ENCODE data around the gene WBP2NL. TPM values are rescaled to one million over a fixed set of nuclear protein-coding genes. Genes with fewer than 3 reads are reported as not detected.

Gene WBP2NL
- total RNA-seq, 1 experiment from 2014 or later = 0.22 TPM

GRCh38 chr22:41996826-41997225 lies 1.8 kb upstream of the WBP2NL start:
- H3K27me3 ChIP-seq (ENCODE audit: insufficient read depth, low read length) = no peaks in the 10 kb centered on the region
- no peak for TF ChIP-seq CTCF (conservative IDR thresholded peaks at IDR 0.05)
- Mint-ChIP-seq H3K36me3 (ENCODE audit: insufficient read depth in 1 of 3, low read depth in 3 of 3) (peaks cover 5 to 32% (median 30%) of the 10 kb centered on the region in 3 experiments), H3K4me1 (peaks cover 6% of the 10 kb centered on the region in 2 experiments; a peak in 3 of 4 replicates), H3K27me3 (ENCODE audit: low read depth) (peaks cover 20% of the 10 kb centered on the region), H3K4me3 (no peak overlapping the region), H3K9me3 (no peaks in the 10 kb centered on the region; a peak in 1 of 5 replicates), H3K27ac (peak overlapping the region in 1 of 3 experiments; percentile 4; a peak in 1 of 7 replicates)
- H4K5ac ChIP-seq (ENCODE audit: insufficient read length, low read depth, low read length) = no peak overlapping the region
- H4K91ac ChIP-seq (ENCODE audit: insufficient read length, low read depth, low read length) = no peak overlapping the region
- H3K4me1 ChIP-seq (ENCODE audit: insufficient read depth, low read length) = no peaks in the 10 kb centered on the region
- no peak overlapping the region for H2AFZ ChIP-seq (ENCODE audit: low read length)
- H4K8ac ChIP-seq (replicated peaks; ENCODE audit: insufficient read length, low read depth, low read length) = no peak overlapping the region
- H3K4me2 ChIP-seq (ENCODE audit: insufficient read depth, insufficient read length, low read length) = no peak overlapping the region
- WGBS (ENCODE audit: extremely low coverage, insufficient read length, low lambda C conversion rate) = no CpG with 5 or more reads among the region's 5 CpGs
- no peaks in the 10 kb centered on the region for H3K79me1 ChIP-seq (ENCODE audit: insufficient read depth, low read depth, low read length, poor library complexity, severe bottlenecking)
- H4K20me1 ChIP-seq (ENCODE audit: control insufficient read depth, insufficient read depth, insufficient read length) = no peaks in the 10 kb centered on the region
- H3K18ac ChIP-seq (ENCODE audit: insufficient read length, low read depth, low read length) = no peak overlapping the region
- H3K56ac ChIP-seq (ENCODE audit: insufficient read length, low read depth, low read length) = no peak overlapping the region
- no peak overlapping the region for H3K23ac ChIP-seq (ENCODE audit: insufficient read length, low read depth, low read length)
- H2BK5ac ChIP-seq (ENCODE audit: insufficient read length, low read length) = no peak overlapping the region
- H3K4ac ChIP-seq (ENCODE audit: low read depth, low read length) = no peak overlapping the region
- no peak overlapping the region for H3K14ac ChIP-seq (ENCODE audit: insufficient read depth, low read length)
- DNase-seq = no peak
- H2BK120ac ChIP-seq (ENCODE audit: low read depth, low read length, poor library complexity, severe bottlenecking) = no peak overlapping the region
- no peak overlapping the region for H2BK20ac ChIP-seq (ENCODE audit: low read depth, low read length, poor library complexity, severe bottlenecking)
- H2AK5ac ChIP-seq (ENCODE audit: insufficient read length, low read length) = no peak overlapping the region
- no peak overlapping the region for H2BK15ac ChIP-seq (ENCODE audit: low read depth, low read length)
- no peak overlapping the region for H3K27ac ChIP-seq (ENCODE audit: insufficient read length, low read depth, low read length)
- no peaks in the 10 kb centered on the region for H3K23me2 ChIP-seq (ENCODE audit: insufficient read length, low read depth, low read length, poor library complexity, severe bottlenecking)
- no peaks in the 10 kb centered on the region for H3K79me2 ChIP-seq (ENCODE audit: insufficient read depth, low read length)
- no peaks in the 10 kb centered on the region for H3K9me3 ChIP-seq (ENCODE audit: control insufficient read depth, low read depth, low read length)
- H3T11ph ChIP-seq (ENCODE audit: low read length) = no peak overlapping the region
- H3K9ac ChIP-seq (ENCODE audit: extremely low read depth, insufficient read length, low read length) = no peak overlapping the region
- no peak overlapping the region for H2BK12ac ChIP-seq (ENCODE audit: insufficient read length, low read depth, low read length)
